Cardiac fibroblast (primary cell): ENCODE data around the gene PID1.
"Not testable (repeated sequence)": the region's sequence is repeated elsewhere in the genome, so short reads cannot be mapped to it uniquely, and the experiment has no call there.

Source experiments
- DNase-seq, 2 donors: peaks; one replicate each; pipeline versions ENCODE4 v3.0.0 to v3.0.0-alpha.2; 2010; ENCODE audit warnings: low read depth in 2 of 2
- H3K4me3 ChIP-seq, 2 donors: replicated peaks in 1 of 2; 1 replicate in 1 of 2; 2 replicates in 1 of 2; pipeline ENCODE4 v1.5.1; 2011; ENCODE audit warnings: low read depth in 2 of 2, low read length in 2 of 2, mild to moderate bottlenecking in 2 of 2, moderate library complexity in 1 of 2
- TF ChIP-seq, protein P1 (sequence below): IDR thresholded peaks from one replicate; pipeline ENCODE4 v1.5.1; 2011; ENCODE audit warnings: low read depth, mild to moderate bottlenecking, low read length, inconsistent platforms

Gene PID1

DNA sequence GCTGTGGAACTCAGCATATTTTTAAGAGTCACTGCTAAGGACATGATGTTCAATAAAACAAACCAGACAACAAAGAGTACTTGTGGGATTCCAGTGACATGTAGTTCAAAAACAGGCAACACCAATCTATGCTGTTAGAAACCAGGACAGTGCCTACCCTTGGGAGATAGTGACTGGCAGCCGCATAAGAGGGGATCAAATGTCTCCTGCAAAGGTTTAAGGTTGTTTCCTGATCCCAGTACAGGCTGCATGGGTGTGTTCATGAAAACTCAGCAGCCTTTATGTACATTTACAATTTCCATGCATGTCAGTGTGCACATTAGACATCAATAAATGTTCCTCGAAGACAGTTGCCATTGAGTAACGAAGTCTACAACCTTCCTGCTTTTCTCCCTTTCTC is 183.8 kb downstream of the PID1 start:
- TF ChIP-seq, protein P1, sequence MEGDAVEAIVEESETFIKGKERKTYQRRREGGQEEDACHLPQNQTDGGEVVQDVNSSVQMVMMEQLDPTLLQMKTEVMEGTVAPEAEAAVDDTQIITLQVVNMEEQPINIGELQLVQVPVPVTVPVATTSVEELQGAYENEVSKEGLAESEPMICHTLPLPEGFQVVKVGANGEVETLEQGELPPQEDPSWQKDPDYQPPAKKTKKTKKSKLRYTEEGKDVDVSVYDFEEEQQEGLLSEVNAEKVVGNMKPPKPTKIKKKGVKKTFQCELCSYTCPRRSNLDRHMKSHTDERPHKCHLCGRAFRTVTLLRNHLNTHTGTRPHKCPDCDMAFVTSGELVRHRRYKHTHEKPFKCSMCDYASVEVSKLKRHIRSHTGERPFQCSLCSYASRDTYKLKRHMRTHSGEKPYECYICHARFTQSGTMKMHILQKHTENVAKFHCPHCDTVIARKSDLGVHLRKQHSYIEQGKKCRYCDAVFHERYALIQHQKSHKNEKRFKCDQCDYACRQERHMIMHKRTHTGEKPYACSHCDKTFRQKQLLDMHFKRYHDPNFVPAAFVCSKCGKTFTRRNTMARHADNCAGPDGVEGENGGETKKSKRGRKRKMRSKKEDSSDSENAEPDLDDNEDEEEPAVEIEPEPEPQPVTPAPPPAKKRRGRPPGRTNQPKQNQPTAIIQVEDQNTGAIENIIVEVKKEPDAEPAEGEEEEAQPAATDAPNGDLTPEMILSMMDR: no peak
- DNase-seq: no peak
- H3K4me3 ChIP-seq: no peak overlapping the region

DNA sequence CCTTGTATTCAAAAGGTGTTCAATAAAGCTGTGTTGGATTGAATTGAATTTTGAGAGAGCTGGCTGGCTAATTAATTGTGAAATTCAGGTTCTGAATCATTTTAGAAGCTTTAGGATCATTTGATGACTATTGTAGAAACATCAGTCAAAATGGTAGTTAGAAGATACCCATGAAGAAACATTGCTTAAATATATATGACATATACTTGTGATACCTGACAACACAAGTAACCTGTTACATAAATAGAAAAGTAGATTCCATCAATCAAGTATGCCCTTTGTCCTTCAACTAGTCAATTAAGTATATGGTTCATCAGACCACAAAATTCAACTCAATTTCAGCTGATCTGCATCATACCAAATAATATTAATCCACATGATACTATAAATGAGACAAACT is 185.6 kb downstream of the PID1 start:
- TF ChIP-seq, protein P1: no peak
- DNase-seq: no peak
- H3K4me3 ChIP-seq: no peak overlapping the region

DNA sequence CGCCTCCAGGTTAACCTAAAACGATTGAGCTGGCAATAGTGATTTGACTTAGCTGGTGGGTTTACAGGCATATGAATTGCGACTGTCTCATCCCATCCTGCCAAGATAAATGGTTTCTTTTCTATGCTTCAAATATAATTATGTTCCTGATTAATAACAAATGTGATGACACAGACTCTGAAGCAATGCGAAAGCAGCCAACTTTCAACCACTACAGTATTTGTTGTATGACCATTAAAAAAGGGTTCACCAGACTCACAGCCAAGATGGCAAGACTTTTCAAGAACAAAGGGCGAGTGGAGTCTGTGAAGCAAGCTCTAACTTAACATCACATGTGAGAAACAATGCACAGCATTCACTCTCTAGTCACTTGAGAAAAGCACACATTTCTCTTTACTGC is 186.6 kb downstream of the PID1 start:
- TF ChIP-seq, protein P1: no peak
- H3K4me3 ChIP-seq: no peak overlapping the region
- peak in 1 of 2 donors; percentile 14 for DNase-seq

DNA sequence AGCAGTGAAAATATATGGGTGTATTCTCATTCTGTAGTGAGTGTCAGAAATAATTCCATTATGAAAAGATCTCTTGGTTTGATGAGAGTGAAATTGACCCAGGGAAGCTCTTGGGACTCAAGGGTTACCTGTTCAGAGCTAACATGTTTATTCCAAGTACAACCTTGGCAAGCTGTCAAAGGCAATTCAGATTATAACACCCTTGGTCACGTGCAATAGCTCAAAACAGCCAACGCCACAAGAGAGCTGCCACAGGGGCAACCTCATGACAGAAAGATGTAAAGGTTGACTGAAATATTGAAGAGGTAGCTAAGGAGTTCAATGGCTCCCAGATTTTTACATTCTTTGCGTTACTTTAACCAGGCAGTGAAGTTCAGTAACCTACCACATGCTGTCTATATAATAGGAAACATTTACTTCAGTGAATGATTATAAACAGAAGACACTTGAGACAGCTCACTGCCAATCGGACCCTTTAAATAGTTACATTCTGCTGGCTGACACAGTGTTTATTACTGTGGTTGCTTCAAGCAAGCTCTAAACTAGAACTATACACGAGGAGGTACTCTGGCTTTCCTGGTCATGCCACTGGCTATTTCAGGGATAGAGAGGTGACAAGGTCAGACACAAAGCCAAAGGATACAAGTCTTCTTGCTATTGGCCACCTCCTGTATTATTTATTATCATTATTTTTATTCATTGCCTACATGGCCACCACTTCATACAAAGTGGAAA is 187.3 kb downstream of the PID1 start:
- no peak for DNase-seq
- H3K4me3 ChIP-seq: no peak overlapping the region
- TF ChIP-seq, protein P1: no peak

DNA sequence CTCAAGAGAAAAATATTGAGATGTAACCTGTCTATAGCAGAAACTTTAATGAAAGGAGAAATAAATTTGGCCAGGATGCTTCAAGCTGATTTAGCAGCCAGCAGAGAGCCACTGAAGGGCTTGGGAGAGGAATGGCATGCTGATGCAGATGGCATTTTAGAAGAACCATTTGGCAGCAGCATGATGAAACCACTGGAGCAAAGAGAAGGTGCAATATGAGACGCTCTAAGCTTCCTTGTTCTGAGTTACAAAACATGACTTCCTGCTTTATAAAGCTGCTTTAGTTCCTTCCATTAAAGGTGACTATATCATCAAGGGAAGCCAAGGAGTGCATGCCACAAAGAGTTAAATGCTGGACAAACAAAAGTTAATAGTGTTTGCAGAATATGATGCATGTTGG is 189.7 kb downstream of the PID1 start:
- H3K4me3 ChIP-seq: no peak overlapping the region
- peak in 1 of 2 donors; percentile 22 for DNase-seq
- TF ChIP-seq, protein P1: no peak

DNA sequence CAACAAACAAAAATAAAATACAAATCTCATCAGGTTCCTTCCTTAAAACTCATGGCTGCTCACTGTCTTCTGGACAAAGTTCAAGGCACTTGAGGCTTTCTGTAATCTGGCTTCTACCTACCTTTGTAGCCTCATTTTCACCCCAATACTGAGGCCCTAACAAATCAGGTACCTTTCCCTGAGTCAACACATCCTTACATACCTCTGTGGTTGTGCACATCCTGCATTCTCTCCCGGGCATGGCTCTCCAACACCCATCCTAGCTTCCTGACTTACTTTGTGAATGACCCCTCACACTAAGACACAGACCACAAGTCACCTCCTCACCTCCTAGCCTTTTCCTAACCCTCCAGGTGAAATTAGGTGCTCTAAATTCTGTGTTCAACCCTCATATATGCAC is 190.9 kb downstream of the PID1 start:
- TF ChIP-seq, protein P1: no peak
- DNase-seq: no peak
- no peak overlapping the region for H3K4me3 ChIP-seq

DNA sequence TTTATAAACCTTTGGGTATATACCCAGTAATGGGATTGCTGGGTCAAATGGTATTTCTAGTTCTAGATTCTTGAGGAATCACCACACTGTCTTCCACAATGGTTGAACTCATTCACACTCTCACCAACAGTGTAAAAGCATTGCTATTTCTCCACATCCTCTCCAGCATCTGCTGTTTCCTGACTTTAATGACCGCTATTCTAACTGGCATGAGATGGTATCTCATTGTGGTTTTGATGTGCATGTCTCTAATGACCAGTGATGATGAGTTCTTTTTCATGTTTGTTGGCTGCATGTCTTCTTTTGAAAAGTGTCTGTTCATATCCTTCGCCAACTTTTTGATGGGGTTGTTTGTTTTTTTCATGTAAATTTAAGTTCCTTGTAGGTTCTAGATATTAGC is 194.2 kb downstream of the PID1 start:
- H3K4me3 ChIP-seq, DNase-seq: not testable (repeated sequence)
